Psoas muscle (tissue), 8 donors: ENCODE data around the gene PLA2G2E. TPM values are rescaled to one million over a fixed set of nuclear protein-coding genes. Genes with fewer than 3 reads are reported as not detected.

Experiments used
- ATAC-seq, 4 donors: fragments of 200-7000 bp; cut with Tn5 transposase; one replicate each; pipeline ENCODE4 v1.9.1; 2020; ENCODE audit warnings: moderate library complexity in 3 of 4, mild to moderate bottlenecking in 2 of 4
- DNase-seq, 2 donors: peaks; one replicate each; pipeline ENCODE4 v3.0.0-alpha.2; 2020
- H3K27ac ChIP-seq: fragments of 200-600 bp; one replicate; pipeline ENCODE4 v1.8.0; 2022
- H3K27me3 ChIP-seq, 3 donors: fragments of 200-600 bp in 1 of 3; one replicate each; pipeline versions ENCODE4 v1.6.1 to v1.8.0; 2013 to 2022; ENCODE audit warnings: low read length in 2 of 3, mild to moderate bottlenecking in 2 of 3, moderate library complexity in 1 of 3; ENCODE audit not compliant: insufficient read depth in 3 of 3
- H3K36me3 ChIP-seq, 2 donors: fragments of 200-600 bp in 1 of 2; one replicate each; pipeline versions ENCODE4 v1.6.1 to v1.8.0; 2013 to 2022; ENCODE audit warnings: low read depth in 1 of 2, mild to moderate bottlenecking in 1 of 2, moderate library complexity in 1 of 2; ENCODE audit not compliant: insufficient read depth in 1 of 2
- H3K4me1 ChIP-seq: fragments of 200-600 bp; one replicate; pipeline ENCODE4 v1.8.0; 2022
- H3K4me3 ChIP-seq: fragments of 200-600 bp; one replicate; pipeline ENCODE4 v1.8.0; 2022; ENCODE audit warnings: mild to moderate bottlenecking
- H3K9me3 ChIP-seq: fragments of 200-600 bp; one replicate; pipeline ENCODE4 v1.8.0; 2022
- CTCF ChIP-seq: fragments of 200-600 bp; IDR thresholded peaks from one replicate; pipeline ENCODE4 v1.8.0; 2022; ENCODE audit warnings: antibody characterized with exemption
- WGBS, 3 donors: extraction: QIAGEN DNeasy Blood & Tissue Kit; methylation state at CpG; one replicate each; pipeline versions ENCODE4 v1.1.6 to v1.1.7; 2013; 5-methylcytosine and 5-hydroxymethylcytosine counted together
- intact Hi-C, 2 donors: fragments of 100-400 bp; cut with DNase I; formaldehyde crosslinking; loops; one replicate each; pipeline versions ENCODE4 v1.11.0 to v1.14.2; 2022
- polyA plus RNA-seq, 3 donors: library from polyadenylated mRNA; stranded (reverse); fragments of 200-250 nt; gene quantifications; one replicate each; pipeline ENCODE4 v1.2.3, GENCODE V29; 2013
- total RNA-seq, 4 donors: library from RNA; stranded (reverse); fragmentation: NEBNext Ultra II Directional in 2 of 4; extraction: Animal tissue kit (Norgen Biotek cat#: 25700) in 2 of 4; gene quantifications; one replicate each; pipeline versions ENCODE4 v1.2.1 to v1.2.4, GENCODE V29; 2021 to 2023
- donor health status: healthy with polysubstance abuse.
- donor health status: DM: no; HTN: no; CAD: no; lungs with moderate emphysema.
- donor health status: Bipolar disorder and iron deficiency.
- donor health status: healthy.
- donor health status: DM: yes; HTN: yes; CAD: no.
- donor health status: DM: no; HTN: no; CAD: no.
- donor health status: DM: no; HTN: no; CAD: no.
- donor health status: DM: yes; HTN: yes; CAD: no.

PLA2G2E gene
- total and polyA plus RNA-seq, 7 donors = not detected

GRCh38 chr1:19893687-19894086, 29.7 kb downstream of the PLA2G2E start:
- Histone ChIP-seq H3K36me3 (peaks cover 17 to 84% of the 10 kb centered on the region in 2 donors), H3K27ac (no peak overlapping the region), H3K4me3 (no peak overlapping the region), H3K4me1 (no peaks in the 10 kb centered on the region), H3K27me3 (no peaks in the 10 kb centered on the region), H3K9me3 (no peaks in the 10 kb centered on the region)
- intact Hi-C loops = no loop called here
- ATAC-seq (no peak), DNase-seq (no peak)
- TF ChIP-seq CTCF = no peak
- 71 to 87% (median 87%) methylated on average over 3 of the region's 3 CpGs for WGBS, 3 donors

- DNase-seq = no peak
- WGBS, 3 donors = 77 to 88% (median 84%) methylated on average over 6 of the region's 6 CpGs
- H3K27me3 ChIP-seq = no peaks in the 10 kb centered on the region
- intact Hi-C loops = no loop called here
- H3K9me3 ChIP-seq = no peaks in the 10 kb centered on the region
- TF ChIP-seq CTCF = no peak
- H3K4me1 ChIP-seq = no peaks in the 10 kb centered on the region
- H3K27ac ChIP-seq = no peak overlapping the region
- ATAC-seq = no peak
- H3K4me3 ChIP-seq = no peak overlapping the region
- peaks cover 17 to 74% of the 10 kb centered on the region in 2 donors for H3K36me3 ChIP-seq
Measured at GRCh38 chr1:19892628-19893168, 30.7 kb downstream of the PLA2G2E start.

DNA sequence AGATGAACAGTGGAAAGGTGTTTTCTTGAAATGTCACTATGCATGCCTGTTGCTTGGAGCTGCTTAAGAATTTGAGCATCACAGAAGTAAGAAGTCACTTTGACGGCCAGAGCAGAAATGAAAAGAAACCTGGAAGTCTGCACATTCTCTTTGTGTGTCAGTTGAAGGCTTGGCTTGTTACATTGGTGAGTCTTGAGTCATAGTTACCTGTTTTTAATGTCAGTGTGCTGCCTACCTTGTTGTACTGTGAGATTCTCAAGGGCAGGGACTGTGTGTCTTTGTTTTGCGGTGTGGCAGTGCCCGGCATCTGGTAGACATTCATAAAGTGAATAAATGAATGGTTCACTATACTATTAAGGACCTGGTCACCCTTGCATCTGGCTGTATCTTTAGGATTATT, 31.3 kb downstream of the PLA2G2E start:
- DNase-seq (no peak), ATAC-seq (no peak)
- H3K36me3 ChIP-seq = peaks cover 17 to 69% of the 10 kb centered on the region in 2 donors
- H3K9me3 ChIP-seq = no peaks in the 10 kb centered on the region
- H3K27ac ChIP-seq = no peak overlapping the region
- no peaks in the 10 kb centered on the region for H3K4me1 ChIP-seq
- no peaks in the 10 kb centered on the region for H3K27me3 ChIP-seq
- intact Hi-C loops = no loop called here
- 94 to 96% (median 95%) methylated on average over 3 of the region's 3 CpGs for WGBS, 3 donors
- no peak for TF ChIP-seq CTCF
- H3K4me3 ChIP-seq = no peak overlapping the region

DNA sequence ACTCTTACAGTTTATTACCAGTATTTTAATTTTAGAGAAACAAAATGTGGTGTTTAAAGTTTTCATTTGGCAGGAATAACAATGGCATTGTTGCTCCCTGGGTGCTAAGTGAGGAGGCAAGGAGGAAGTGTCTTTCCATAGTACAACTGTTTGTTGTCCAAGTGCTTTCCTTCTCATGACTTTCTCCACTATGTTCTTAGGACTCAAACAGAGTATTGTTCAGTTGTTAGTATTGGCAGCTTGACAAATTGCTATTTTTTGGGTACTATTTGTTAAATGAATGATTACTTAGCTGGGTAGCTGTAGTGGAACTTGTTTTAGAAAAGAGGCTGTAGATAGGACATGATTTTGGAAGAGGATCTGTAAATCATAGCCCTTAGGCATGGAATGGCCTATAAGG, 33.8 kb downstream of the PLA2G2E start:
- H3K4me1 ChIP-seq = peaks cover 5% of the 10 kb centered on the region
- no peak overlapping the region for H3K27ac ChIP-seq
- no peaks in the 10 kb centered on the region for H3K27me3 ChIP-seq
- no peaks in the 10 kb centered on the region for H3K9me3 ChIP-seq
- H3K36me3 ChIP-seq = peaks cover 17 to 44% of the 10 kb centered on the region in 2 donors
- DNase-seq (no peak), ATAC-seq (no peak)
- TF ChIP-seq CTCF = no peak
- intact Hi-C loops = no loop called here
- H3K4me3 ChIP-seq = no peak overlapping the region

- Histone ChIP-seq H3K27me3 (no peaks in the 10 kb centered on the region), H3K27ac (no peak overlapping the region), H3K4me3 (no peak overlapping the region), H3K4me1 (peaks cover 17% of the 10 kb centered on the region), H3K9me3 (no peaks in the 10 kb centered on the region), H3K36me3 (peaks cover 14 to 28% of the 10 kb centered on the region in 2 donors)
- TF ChIP-seq CTCF = no peak
- 80 to 100% (median 86%) methylated on average over 1 of the region's 1 CpG for WGBS, 3 donors
- no peak for DNase-seq
- no peak for ATAC-seq
- intact Hi-C loops = no loop called here
Measured at GRCh38 chr1:19888112-19888511, 35.3 kb downstream of the PLA2G2E start.
